Activated CD8-positive, alpha-beta T cell treated with anti-CD3 and anti-CD28 coated beads for 36 hours (primary cell): ENCODE results near the gene JMJD4. TPM values are rescaled to one million over a fixed set of nuclear protein-coding genes. Genes with fewer than 3 reads are reported as not detected.

Experiments
- ATAC-seq: fragments of 200-7000 bp; cut with Tn5 transposase; one replicate; pipeline ENCODE4 v1.10.0; 2021; ENCODE audit warnings: mild to moderate bottlenecking, moderate library complexity
- CTCF ChIA-PET: fragments of 350-600 bp; sonication (Branson Sonifier 250); formaldehyde crosslinking; loops from one replicate; lab custom pipeline; 2021; ENCODE audit warnings: antibody characterized with exemption; lab: Charles Lee
- POLR2A ChIA-PET: fragments of 350-600 bp; sonication (Branson Sonifier 250); formaldehyde crosslinking; loops from one replicate; lab custom pipeline; 2021; ENCODE audit warnings: antibody characterized with exemption; lab: Charles Lee
- DNase-seq: peaks from one replicate; pipeline ENCODE4 v3.0.0-alpha.2; 2020
- H3K27ac Mint-ChIP-seq: one replicate; pipeline ENCODE4 v1.8.0; 2021; ENCODE audit warnings: mild to moderate bottlenecking, mixed read lengths
- H3K27me3 Mint-ChIP-seq: one replicate; pipeline ENCODE4 v1.8.0; 2021; ENCODE audit warnings: mixed read lengths
- H3K36me3 Mint-ChIP-seq: one replicate; pipeline ENCODE4 v1.8.0; 2021; ENCODE audit warnings: low read depth, mixed read lengths
- H3K4me1 Mint-ChIP-seq: one replicate; pipeline ENCODE4 v1.8.0; 2021; ENCODE audit warnings: low read depth, mixed read lengths
- H3K4me3 Mint-ChIP-seq: one replicate; pipeline ENCODE4 v1.8.0; 2021; ENCODE audit warnings: mild to moderate bottlenecking, moderate library complexity, mixed read lengths
- H3K9me3 Mint-ChIP-seq: one replicate; pipeline ENCODE4 v1.8.0; 2021; ENCODE audit warnings: mixed read lengths
- intact Hi-C: fragments of 100-400 bp; cut with micrococcal nuclease; formaldehyde crosslinking; loops from one replicate; pipeline ENCODE4 v1.10.0; 2022
- total RNA-seq, 2 experiments: library from RNA; stranded (reverse); gene quantifications; one replicate each; pipeline ENCODE4 v1.2.3, GENCODE V29; 2021
- TF ChIP-seq, protein P1 (sequence below): fragments of 200-600 bp; IDR thresholded peaks from one replicate; pipeline ENCODE4 v1.8.0; 2022; ENCODE audit warnings: antibody characterized with exemption, mild to moderate bottlenecking

The JMJD4 gene
- total RNA-seq, 2 experiments from 2014 or later, result 16.2 to 17.3 TPM

DNA sequence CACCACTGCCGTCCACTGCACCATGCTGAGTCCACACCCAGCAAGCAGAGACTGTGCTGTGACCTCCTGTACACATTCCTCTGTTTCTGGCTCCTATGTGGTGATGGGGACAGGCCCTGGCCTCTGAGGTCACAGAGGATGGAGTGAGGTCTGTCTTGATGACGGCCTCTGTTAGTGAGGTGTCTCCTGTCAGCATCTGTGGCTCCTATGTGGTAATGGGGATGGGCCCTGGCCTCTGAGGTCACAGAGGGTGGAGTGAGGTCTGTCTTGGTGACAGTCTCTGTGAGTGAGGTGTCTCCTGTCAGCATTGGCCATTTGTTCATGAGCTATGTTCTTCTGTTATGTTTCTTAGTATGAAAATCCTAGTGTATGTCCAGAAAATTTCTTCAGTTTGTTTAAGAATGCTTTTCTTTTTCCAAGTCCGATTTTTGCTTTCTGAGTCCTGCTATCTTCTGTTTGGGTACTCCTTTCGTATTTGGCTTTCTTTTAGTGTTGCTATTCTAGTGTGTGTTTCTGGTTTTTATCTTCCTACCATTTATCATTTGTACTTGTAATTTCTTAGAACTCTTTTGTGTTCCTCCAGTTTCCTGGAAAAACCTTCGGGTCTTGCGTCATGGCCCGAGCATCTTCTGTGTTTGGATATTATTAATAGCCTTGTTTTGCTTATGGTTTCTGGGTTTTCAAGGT is 13.5 kb upstream of the JMJD4 start:
- peak; percentile 45 for DNase-seq
- ChIA-PET CTCF (no interaction called here), POLR2A (no interaction called here)

DNA sequence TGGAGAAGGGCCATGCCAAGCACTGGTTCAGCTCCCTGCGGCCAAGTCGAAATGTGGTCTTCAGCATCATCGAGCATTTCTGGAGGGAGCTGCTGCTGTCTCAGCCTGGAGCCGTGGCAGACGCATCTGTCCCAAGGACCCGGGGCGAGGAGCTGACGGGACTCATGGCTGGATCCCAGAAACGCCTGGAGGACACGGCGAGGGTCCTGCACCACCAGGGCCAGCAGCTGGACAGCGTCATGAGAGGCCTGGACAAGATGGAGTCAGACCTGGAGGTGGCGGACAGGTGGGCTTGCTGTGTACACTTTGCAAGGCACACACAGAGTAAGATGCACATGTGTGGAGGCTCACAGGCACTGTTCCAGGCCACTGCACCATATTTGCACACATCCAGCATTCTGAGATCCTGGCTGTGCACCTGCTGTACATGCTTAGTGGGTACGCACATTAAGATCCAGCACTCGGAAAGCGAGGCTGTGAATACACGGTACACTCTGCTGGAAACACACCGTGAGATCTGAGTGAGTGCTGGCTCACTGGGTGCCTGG is 12.9 kb upstream of the JMJD4 start:
- peaks cover 16% of the 10 kb centered on the region for H3K36me3 Mint-ChIP-seq
- peak overlapping the region; percentile 11 for H3K27ac Mint-ChIP-seq
- peaks cover 23% of the 10 kb centered on the region for H3K4me1 Mint-ChIP-seq
- CTCF ChIA-PET, result no interaction called here
- intact Hi-C loops, result no loop called here
- H3K9me3 Mint-ChIP-seq, result no peaks in the 10 kb centered on the region
- TF ChIP-seq, protein P1, sequence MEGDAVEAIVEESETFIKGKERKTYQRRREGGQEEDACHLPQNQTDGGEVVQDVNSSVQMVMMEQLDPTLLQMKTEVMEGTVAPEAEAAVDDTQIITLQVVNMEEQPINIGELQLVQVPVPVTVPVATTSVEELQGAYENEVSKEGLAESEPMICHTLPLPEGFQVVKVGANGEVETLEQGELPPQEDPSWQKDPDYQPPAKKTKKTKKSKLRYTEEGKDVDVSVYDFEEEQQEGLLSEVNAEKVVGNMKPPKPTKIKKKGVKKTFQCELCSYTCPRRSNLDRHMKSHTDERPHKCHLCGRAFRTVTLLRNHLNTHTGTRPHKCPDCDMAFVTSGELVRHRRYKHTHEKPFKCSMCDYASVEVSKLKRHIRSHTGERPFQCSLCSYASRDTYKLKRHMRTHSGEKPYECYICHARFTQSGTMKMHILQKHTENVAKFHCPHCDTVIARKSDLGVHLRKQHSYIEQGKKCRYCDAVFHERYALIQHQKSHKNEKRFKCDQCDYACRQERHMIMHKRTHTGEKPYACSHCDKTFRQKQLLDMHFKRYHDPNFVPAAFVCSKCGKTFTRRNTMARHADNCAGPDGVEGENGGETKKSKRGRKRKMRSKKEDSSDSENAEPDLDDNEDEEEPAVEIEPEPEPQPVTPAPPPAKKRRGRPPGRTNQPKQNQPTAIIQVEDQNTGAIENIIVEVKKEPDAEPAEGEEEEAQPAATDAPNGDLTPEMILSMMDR, result no peak
- no peaks in the 10 kb centered on the region for H3K27me3 Mint-ChIP-seq
- H3K4me3 Mint-ChIP-seq, result no peak overlapping the region
- DNase-seq (no peak), ATAC-seq (no peak)
- POLR2A ChIA-PET, result no interaction called here

More for the DNA sequence above, 13.5 kb upstream of the JMJD4 start:
- Mint-ChIP-seq H3K27me3 (no peaks in the 10 kb centered on the region), H3K27ac (peak overlapping the region; percentile 80), H3K9me3 (no peaks in the 10 kb centered on the region), H3K4me3 (no peak overlapping the region), H3K4me1 (peaks cover 22% of the 10 kb centered on the region), H3K36me3 (peaks cover 16% of the 10 kb centered on the region)
- intact Hi-C loops, result no loop called here
- TF ChIP-seq, protein P1, result no peak
- ATAC-seq, result peak; percentile 88

DNA sequence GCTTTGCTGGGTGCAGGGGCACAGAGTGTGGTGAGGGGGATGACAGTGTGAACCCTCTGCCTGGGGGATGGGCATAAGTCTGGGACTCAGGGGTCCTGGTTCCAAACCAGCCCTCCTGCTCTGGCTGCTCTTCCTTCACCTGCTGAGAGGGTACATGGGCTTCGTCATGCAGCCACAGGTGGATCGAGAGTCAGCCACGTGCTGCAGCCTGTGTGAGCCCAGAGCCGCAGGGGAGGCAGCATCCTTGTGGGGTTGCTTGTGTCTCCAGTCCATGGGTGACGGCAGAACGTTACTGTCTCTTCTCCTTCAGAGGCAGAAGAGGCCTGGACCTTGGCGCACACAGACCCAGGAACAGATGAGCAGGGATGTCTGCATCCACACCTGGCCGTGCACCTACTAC is 12.3 kb upstream of the JMJD4 start:
- H3K27me3 Mint-ChIP-seq, result no peaks in the 10 kb centered on the region
- POLR2A ChIA-PET, result no interaction called here
- TF ChIP-seq, protein P1, result no peak

DNA sequence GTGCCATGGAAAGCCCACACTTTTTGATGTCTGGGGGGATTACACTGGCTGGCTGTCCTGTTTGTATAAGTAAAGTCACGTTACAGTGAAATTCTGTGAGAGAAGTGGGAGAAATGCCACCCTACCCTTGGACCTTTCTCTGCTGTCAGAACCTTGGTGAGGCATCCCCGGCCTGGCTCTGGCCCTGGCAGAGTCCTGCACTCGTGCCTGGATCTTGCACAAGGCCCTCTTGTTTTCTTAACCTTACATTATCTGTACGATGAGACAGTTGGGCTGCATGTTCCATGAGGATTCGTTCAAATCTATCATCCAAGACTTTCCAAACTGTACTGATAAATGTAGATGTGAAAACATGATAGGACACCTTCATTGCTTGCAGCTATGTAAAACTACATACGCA is 11.6 kb upstream of the JMJD4 start:
- Mint-ChIP-seq H3K27me3 (no peaks in the 10 kb centered on the region), H3K4me1 (peaks cover 24% of the 10 kb centered on the region), H3K36me3 (peaks cover 16% of the 10 kb centered on the region), H3K27ac (no peak overlapping the region), H3K9me3 (no peaks in the 10 kb centered on the region), H3K4me3 (no peak overlapping the region)
- DNase-seq (no peak), ATAC-seq (no peak)
- TF ChIP-seq, protein P1, result no peak
- ChIA-PET POLR2A (no interaction called here), CTCF (no interaction called here)
- intact Hi-C loops, result no loop called here

More for the DNA sequence above, 12.3 kb upstream of the JMJD4 start:
- peaks cover 23% of the 10 kb centered on the region for H3K4me1 Mint-ChIP-seq
- CTCF ChIA-PET, result no interaction called here
- no peak for ATAC-seq
- no peak for DNase-seq
- no peak overlapping the region for H3K27ac Mint-ChIP-seq
- no peak overlapping the region for H3K4me3 Mint-ChIP-seq
- no peaks in the 10 kb centered on the region for H3K9me3 Mint-ChIP-seq
- peaks cover 16% of the 10 kb centered on the region for H3K36me3 Mint-ChIP-seq
- intact Hi-C loops, result no loop called here

DNA sequence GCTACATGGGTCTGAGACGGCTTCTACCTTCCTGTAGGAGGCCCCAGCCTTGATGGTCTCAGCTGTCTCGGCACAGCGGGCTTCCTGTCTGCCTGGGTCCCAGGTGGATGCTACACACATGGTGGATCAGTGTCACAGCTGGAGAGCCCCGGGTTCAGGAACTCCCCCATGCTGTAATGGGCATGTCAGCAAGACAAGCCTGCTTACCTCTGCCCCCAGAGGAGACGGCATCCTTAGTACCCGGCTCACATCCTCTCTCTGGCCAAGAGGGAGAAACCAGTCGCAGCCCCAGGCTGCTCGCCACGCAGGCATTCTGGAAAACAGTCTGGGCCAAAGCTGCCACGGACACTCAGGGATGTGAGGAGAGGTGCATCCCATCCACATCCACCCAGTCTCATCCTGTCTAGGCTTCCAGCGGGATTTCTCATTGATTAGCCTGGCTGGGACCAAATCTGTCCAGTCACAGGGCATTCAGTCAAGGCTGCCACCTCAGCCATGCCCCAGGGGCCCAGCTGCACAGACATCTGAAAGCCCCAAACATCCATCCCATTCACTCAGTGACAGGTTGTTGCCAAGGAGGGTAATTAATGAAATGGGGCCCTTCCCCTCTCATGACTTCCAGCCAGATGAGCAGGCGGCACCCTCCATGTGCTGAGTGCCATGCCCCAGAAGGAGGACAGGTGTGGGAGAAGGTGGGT is 10.6 kb upstream of the JMJD4 start:
- POLR2A ChIA-PET, result no interaction called here
- ATAC-seq, result no peak
- TF ChIP-seq, protein P1, result no peak
- intact Hi-C loops, result no loop called here
- CTCF ChIA-PET, result interaction anchor here (1.2 kb wide), 1 partner anchor 208 kb away, joined by 3 read pairs; no protein-coding TSS in a partner anchor
- Mint-ChIP-seq H3K4me3 (no peak overlapping the region), H3K4me1 (peaks cover 29% of the 10 kb centered on the region), H3K36me3 (peaks cover 12% of the 10 kb centered on the region), H3K9me3 (no peaks in the 10 kb centered on the region), H3K27me3 (no peaks in the 10 kb centered on the region), H3K27ac (no peak overlapping the region)
- DNase-seq, result no peak
